HG03342 (cell line): ENCODE data around the gene LLGL2.
"Not testable (repeated sequence)": the region's sequence is repeated elsewhere in the genome, so short reads cannot be mapped to it uniquely, and the experiment has no call there.

ENCODE experiments used
- ATAC-seq: cut with Tn5 transposase; IDR thresholded peaks from one replicate; pipeline ENCODE4 v1.9.1; 2021; ENCODE audit warnings: mild to moderate bottlenecking, moderate library complexity; ENCODE audit not compliant: unreplicated experiment

Gene LLGL2

DNA sequence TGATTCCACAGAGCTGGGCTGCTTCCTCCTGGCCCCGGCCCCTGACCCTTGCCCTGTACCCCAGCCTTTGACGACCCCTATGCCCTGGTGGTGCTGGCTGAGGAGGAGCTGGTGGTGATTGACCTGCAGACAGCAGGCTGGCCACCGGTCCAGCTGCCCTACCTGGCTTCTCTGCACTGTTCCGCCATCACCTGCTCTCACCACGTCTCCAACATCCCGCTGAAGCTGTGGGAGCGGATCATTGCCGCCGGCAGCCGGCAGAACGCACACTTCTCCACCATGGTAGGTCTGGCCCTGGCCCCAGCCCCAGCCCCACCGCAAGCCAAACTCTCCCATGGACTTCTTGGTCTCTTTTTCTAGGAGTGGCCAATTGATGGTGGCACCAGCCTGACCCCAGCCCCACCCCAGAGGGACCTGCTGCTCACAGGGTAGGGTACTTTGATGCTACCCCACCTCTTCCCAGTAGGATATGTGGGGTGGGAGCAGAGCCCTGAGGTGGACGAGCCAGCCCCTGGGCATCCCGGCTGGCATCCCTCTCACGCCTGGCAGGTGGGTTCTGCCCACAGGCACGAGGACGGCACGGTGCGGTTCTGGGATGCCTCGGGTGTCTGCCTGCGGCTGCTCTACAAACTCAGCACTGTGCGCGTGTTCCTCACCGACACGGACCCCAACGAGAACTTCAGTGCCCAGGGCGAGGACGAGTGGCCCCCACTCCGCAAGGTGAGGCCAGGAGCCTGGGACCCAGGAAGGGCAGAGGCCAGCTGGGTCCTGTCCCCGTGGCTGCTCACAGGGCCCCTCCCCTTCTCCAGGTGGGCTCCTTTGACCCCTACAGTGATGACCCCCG is 43.1 kb downstream of the LLGL2 start:
- ATAC-seq: no peak

DNA sequence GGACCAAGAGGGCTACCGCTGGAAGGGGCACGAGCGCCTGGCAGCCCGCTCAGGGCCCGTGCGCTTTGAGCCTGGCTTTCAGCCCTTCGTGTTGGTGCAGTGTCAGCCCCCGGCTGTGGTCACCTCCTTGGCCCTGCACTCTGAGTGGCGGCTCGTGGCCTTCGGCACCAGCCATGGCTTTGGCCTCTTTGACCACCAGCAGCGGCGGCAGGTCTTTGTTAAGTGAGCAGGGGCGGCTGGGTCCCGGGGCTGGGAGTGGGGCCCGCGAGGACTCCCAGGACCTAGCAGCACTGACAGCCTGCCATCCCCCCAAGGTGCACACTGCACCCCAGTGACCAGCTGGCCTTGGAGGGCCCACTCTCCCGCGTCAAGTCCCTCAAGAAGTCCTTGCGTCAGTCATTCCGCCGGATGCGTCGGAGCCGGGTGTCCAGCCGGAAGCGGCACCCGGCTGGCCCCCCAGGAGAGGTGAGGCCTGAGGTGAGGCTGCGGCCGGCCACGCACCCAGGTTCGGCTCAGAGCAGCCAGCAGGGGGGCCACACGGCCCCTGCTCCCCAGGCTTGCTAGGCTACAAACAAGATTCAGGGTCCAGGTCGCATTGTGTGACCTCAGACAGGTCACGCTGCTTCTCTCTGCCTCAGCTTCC is 44.7 kb downstream of the LLGL2 start:
- no peak for ATAC-seq

DNA sequence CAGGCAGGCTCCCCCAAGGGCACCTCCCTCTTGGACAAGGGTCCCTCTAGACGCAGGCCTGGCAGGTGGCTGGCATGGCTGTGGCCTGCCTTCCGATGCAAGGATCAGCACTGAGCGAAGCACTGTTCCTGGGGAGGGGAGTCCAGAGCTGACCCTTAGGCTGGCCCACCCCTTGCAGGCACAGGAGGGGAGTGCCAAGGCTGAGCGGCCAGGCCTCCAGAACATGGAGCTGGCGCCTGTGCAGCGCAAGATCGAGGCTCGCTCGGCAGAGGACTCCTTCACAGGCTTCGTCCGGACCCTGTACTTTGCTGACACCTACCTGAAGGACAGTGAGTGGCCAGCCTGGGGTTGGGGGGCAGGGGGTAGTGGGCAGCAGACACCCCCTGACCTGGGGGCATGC is 45.3 kb downstream of the LLGL2 start:
- ATAC-seq: peak; percentile 11

DNA sequence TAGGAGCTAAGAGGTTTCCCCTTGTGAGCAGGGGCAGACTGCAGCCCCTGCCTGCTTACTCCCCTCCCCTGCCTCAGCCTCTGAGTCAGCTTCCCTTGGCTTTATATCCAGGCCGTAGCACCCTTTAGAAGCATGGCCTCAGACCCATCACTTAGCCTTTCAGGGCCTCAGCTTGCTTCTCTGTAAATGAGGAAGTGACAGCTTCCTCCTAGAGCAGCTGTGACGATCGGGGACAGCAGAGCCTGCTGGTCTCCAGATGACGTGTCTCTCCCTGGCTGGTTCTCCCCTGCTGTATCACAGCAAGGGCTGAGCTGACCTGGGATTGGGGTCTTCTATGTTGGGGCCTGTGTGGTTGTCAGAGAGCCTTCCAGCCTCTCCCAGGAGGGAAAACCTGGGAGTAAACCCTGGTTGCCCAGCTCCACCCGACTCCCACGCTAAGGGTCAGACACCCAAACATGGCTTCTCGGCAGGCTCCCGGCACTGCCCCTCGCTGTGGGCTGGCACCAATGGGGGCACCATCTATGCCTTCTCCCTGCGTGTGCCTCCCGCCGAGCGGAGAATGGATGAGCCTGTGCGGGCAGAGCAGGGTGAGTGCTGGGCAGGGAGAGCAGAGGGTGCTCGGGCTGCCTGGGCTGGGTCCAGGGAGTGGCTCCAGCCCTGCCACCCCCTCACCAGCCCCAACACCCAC is 45.8 kb downstream of the LLGL2 start:
- peak; percentile 73 for ATAC-seq

DNA sequence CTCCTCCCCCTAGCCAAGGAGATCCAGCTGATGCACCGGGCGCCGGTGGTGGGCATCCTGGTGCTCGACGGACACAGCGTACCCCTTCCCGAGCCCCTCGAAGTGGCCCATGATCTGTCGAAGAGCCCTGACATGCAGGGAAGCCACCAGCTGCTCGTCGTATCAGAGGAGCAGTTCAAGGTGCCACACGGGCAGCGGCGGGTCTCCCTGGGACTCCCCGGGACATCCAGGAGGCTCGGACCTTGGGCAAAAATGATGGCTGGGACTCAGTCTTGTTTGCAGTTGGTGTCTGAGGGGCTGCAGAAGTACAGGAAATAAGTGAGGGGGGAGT is 46.4 kb downstream of the LLGL2 start:
- ATAC-seq: no peak

DNA sequence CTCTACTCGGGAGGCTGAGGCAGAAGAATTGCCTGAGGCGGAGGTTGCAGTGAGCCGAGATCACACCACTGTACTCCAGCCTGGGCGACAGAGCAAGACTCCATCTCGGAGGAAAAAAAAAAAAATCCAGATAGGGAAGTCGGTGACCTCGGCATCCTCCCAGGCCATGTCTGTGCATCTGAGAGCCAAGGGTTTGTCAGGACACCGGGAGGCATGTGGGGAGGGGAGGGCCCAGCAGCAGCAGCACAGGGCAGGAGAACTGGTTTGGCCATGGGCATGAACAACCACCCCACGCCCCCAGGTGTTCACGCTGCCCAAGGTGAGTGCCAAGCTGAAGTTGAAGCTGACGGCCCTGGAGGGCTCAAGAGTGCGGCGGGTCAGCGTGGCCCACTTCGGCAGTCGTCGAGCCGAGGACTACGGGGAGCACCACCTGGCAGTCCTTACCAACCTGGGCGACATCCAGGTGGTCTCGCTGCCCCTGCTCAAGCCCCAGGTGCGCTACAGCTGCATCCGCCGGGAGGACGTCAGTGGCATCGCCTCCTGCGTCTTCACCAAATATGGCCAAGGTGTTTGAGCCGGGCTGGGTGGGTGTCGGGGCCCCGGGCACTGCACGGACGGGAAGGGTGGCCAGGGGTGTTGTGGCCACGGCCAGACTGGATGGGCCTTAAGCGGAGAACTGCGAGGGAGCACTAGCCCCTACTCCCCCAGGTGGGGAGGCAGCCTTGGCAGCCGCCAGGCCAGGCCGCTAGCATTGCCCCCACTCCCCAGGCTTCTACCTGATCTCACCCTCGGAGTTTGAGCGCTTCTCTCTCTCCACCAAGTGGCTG is 47.4 kb downstream of the LLGL2 start:
- ATAC-seq: no peak

DNA sequence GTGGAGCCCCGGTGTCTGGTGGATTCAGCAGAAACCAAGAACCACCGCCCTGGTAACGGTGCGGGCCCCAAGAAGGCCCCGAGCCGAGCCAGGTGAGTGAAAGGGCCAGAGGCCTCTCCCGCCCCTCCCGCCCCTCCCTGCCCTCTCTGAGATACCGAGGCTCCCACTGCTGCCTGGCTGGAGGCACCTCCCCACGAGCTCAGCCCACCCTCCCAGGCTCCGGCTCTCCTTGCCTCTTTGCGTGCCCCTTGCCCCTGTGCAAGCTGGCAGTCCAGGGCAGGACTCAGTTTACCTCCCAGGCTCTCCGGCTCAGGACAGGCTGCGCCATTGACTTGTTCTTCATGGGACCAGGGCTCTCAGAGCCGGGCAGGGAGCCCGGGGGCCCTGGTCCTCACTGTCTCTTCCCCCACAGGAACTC is 48.1 kb downstream of the LLGL2 start:
- no peak for ATAC-seq

DNA sequence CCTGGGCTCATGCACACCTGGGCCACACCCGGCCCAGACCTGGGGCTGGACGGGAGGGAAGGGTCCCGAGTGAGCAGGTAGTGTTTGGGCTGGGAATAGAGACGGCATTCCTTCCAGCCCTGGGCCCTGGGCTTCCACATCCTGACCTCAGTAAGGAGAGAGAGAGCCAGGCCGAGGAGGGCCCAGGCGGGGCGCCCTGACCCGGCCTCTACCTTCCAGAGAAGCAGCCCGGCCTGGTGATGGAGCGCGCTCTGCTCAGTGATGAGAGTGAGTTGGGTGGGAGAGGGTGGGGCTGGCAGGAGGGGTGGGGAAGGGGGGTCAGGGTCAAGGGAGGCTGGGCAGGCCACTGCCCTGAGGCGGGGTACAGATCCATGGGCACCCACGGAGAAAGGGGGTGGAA is 48.5 kb downstream of the LLGL2 start:
- no peak for ATAC-seq

DNA sequence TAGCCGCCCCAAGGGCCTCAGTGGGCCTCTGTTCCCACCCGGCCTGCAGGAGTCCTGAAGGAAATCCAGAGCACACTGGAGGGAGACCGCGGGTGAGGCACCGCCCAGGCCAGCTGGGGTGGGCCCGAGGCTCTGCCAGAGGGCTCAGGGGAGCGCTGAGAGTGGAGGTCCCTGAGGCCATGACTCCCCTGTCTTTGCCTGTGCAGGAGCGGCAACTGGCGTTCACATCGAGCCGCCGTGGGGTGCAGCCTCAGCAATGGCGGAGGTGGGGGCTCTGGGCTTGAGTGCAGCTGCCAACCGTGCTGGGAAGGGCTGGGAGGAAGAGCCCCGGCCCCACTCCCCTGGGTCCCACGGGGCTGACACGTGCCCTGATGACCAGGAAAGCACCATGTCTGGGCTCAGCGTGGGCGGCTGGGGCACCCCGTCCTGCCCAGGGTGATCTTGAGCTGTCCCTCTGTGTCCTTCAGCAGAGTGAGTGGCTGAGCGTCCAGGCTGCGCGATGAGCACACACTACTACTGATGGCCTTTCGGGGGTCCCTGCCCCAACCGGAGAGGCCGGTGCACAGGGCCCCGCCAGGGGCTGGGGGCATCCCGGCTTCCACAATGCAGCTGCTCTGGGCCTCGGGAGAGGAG is 49.0 kb downstream of the LLGL2 start:
- no peak for ATAC-seq

DNA sequence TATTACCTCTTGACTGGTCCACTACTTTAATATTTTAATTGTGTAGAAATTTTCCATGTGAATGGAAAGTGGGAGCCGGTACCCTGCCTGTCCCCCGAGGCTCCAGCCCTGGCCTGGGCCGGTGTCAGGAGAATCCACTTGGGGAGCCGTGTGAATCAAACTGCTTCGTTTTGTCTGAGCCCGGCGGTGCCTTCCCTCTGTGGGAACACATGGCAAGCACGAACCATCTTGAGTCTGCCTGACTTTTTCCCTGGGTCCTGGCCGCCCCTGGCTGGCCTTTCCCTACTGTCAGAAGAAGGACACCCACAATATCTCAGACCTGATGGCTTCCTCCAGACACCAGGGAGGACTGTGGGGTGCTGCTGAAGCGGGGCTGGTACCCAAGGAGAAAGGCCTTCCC is 49.7 kb downstream of the LLGL2 start:
- no peak for ATAC-seq

DNA sequence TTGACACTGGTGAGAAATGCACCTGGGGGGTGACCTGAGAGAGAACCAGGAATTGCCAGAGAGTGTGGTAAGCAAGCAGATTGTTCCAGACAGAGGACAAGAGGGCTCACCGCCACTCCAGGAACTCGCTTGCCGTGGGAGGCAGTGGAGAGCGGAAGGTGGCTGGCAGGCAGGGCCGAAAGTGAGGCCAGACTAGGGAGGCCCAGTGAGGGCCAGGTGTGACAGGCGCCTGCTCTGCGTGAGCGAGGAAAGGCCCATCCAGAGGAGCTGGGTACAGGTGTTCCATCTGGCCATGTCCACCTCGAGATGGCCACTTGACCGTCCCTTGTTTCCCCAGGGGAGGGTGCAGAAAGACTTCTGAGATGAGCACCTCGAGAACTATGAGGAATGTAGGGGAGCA is 50.2 kb downstream of the LLGL2 start:
- no peak for ATAC-seq

DNA sequence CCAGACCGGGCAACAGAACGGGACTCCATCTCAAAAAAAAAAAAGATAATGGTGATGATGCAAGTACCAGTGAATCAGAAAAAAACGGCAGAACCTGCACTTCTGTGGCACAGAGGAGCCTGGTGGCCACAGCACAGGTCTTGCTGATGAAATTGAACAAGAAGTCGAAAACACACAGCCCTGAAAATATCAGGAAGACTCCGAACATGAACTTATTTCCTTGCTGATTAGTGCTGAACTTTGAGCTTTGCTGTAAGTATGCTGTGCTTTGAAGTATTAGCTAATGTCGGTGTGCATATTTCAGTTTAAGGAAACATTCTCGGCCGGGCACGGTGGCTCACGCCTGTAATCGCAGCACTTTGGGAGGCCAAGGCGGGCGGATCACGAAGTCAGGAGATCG is 51.2 kb downstream of the LLGL2 start:
- ATAC-seq: no peak

DNA sequence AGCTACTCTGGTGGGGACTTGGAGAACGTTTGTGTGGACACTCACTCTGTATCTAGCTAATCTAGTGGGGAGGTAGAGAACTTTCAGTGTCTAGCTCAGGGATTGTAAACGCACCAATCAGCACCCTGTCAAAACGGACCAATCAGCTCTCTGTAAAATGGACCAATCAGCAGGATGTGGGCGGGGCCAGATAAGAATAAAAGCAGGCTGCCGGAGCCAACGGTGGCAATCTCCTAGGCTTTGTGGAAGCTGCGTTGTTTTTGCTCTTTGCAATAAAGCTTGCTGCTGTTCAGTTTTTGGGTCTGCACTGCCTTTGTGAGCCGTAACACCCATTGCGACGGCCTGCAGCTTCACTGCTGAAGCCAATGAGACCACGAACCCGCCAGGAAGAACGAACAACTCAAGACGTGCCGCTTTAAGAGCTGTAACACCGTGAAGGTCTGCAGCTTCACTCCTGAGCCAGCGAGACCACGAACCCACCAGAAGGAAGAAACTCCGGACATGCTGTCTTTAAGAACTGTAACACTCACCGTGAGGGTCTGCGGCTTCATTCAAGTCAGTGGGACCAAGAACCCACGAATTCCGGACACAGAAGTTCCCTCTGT is 55.7 kb downstream of the LLGL2 start:
- not testable (repeated sequence) for ATAC-seq

DNA sequence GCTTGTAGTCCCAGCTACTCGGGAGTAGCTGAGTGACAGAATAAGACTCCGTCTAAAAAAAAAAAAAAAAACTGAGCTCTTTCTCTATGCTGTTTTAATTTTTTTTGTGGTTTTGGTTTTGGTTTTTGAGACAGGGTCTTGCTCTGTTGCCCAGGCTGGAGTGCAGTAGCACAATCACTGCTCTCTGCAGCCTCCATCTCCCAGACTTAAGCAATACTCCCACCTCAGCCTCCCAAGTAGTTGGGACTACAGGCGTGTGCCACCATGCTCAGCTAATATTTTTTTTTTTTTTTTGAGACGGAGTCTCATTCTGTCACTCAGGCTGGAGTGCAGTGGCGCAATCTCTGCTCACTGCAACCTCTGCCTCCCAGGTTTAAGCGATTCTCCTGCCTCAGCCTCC is 57.7 kb downstream of the LLGL2 start:
- not testable (repeated sequence) for ATAC-seq

DNA sequence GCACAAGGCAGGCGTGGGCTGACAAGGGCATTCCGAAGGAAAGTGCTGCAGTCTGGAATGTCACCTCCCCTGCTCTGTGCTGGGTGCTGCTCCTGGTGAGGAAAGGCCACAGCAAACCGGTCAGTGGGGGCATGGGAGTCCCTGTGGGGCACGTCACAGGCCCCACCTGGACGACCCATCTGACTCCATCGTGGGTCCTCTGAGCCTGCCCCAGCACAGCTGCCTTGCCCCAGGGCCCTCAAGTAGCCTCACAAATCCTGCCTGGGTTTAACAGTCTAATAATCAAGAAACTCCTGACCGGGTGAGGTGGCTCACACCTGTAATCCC is 59.3 kb downstream of the LLGL2 start:
- no peak for ATAC-seq

DNA sequence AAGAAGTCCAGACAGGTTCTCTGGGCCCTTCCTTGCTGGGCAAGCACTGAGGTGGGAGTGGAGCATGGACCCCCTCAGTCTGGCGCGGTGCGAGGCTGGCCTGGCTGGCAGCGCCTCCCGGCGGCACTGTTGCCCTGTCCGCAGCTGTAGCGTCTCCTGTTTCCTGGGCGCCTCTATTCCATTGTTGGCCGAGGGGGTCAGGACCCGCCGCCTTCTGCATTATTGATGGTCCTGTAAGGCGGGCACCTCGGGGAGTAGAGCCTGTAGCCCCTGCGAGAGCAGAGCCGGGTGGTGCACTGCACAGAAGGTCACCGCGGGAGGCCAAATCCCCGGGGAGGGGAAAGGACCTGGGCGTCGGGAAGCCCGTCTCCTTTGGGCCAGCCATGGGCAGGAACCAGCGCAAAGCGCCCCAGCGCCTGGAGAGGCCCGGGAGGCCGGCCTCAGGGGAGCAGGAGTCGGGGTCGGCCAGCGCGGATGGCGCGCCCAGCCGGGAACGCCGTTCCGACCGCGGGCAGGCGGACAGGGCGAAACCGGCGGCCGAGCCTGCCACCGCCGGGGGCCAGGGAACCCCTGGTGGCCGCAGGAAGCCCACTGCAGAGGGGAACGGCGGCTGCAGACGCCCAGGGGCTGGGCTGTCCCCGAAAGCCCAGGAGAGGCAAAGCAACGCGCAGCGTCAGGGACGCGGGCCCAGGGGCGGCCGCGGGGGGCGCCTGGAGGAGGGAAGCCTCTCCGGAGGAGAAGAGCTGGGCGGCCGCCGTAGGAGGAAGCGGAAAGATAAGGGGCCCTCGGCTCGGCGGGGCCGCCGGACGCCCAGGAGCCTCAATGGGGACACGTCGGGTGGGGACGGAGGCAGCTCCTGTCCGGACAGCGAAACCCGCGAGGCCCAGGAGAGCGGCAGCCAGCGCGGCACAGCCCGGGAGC is 62.4 kb downstream of the LLGL2 start, which contains the start of gene MYO15B:
MYO15B (plus strand) TSS at position 126 of the 921 bp plus-strand sequence; CDS start at position 384, 258 bp downstream.
- ATAC-seq: no peak

DNA sequence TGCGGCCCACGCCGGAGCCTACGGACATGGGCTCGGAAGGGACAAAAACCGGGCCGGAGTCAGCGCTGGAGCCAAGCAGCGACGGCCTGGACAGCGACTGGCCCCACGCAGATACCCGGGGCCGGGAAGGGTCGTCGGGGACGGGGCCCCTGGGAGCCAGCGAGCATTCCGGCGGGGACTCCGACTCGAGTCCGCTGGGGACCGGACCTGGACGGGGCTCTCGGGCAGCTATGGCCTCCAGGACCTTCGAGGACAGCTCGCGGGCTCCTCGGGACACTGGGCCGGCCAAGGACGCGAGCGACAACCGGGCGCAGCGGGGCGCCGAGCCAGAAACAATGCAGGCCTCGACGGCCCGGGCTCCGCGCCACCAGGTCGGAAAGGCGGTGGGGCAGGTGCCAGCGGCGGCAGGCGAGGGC is 63.1 kb downstream of the LLGL2 start:
- peak; percentile 5 for ATAC-seq

DNA sequence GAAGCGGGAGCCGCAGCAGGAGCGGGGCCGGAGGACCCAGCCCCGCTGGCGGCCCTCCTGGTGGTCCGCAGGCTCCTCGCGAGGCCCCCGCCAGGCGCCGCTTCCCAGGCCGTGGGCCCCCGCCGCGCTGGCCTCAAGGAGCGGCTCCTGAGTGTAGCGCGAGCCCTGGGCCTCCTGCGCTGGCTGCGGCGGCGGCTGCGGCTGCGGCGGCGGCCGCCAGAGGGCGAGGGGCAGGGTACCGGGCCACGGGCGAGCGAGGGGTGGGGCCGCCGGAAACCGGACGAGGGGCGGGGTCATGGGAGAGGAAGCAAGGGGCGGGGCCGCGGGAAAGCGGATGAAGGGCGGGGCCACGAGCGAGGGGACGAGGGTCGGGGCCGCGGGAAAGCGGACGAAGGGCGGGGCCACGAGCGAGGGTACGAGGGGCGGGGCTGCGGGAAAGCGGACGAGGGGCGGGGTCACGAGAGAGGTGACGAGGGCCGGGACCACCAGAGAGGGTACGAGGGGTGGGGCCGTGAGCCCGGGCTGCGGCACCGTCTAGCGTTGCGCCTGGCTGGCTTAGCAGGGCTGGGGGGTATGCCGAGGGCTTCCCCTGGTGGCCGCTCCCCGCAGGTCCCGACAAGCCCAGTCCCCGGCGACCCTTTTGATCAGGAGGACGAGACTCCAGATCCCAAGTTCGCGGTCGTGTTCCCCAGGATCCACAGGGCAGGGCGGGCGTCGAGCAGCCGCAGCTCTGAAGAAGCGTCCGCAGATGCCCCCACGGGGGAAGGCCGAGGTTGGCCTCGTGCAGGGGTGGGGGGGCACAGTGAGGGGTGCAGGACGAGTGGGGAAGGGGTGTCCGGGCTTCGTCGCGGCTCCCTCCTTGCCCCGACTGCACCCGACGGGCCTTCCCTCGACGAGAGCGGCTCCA is 63.8 kb downstream of the LLGL2 start:
- peak; percentile 75 for ATAC-seq
